ENCODE results near the gene SLC15A1. TPM values are rescaled to one million over a fixed set of nuclear protein-coding genes. Genes with fewer than 3 reads are reported as not detected.

Gene SLC15A1
- polyA plus RNA-seq, 1 donor from 2014 or later: not detected

- Histone ChIP-seq H2AFZ (ENCODE audit: low read depth, low read length) (no peak overlapping the region), H3K27me3 (ENCODE audit: insufficient read depth, low read depth, low read length) (no peaks in the 10 kb centered on the region), H3K36me3 (ENCODE audit: insufficient read depth, low read length) (no peaks in the 10 kb centered on the region), H3K9ac (ENCODE audit: low read length) (no peak overlapping the region), H4K20me1 (ENCODE audit: insufficient read depth) (no peaks in the 10 kb centered on the region), H3F3A (ENCODE audit: insufficient read depth, low read length, poor library complexity, severe bottlenecking) (no peaks in the 10 kb centered on the region), H3K9me2 (ENCODE audit: insufficient read depth, low read length) (no peaks in the 10 kb centered on the region), H3K27ac (ENCODE audit: low read length) (no peak overlapping the region), H3K4me3 (ENCODE audit: low read length) (no peak overlapping the region), H3K9me3 (ENCODE audit: low read length) (no peaks in the 10 kb centered on the region), H3K4me2 (ENCODE audit: low read length) (no peak overlapping the region), H3K79me2 (replicated peaks; ENCODE audit: insufficient read depth, low read length) (no peaks in the 10 kb centered on the region)
- TF ChIP-seq CTCF (IDR thresholded peaks at IDR 0.05; ENCODE audit: poor library complexity, severe bottlenecking) (no peak), EZH2 (IDR thresholded peaks at IDR 0.05; ENCODE audit: borderline replicate concordance, insufficient read depth, low read length, poor library complexity, severe bottlenecking) (no peak), REST (IDR thresholded peaks at IDR 0.05; ENCODE audit: borderline replicate concordance) (no peak), SMC3 (conservative IDR thresholded peaks at IDR 0.05; ENCODE audit: poor library complexity) (no peak), MXI1 (conservative IDR thresholded peaks at IDR 0.05; ENCODE audit: poor library complexity, severe bottlenecking) (no peak), POLR2AphosphoS5 (IDR thresholded peaks at IDR 0.05) (no peak), RAD21 (conservative IDR thresholded peaks at IDR 0.05) (no peak), EP300 (conservative IDR thresholded peaks at IDR 0.05; ENCODE audit: poor library complexity, severe bottlenecking) (no peak), TAF1 (IDR thresholded peaks at IDR 0.05; ENCODE audit: low read depth) (no peak)
These were observed 64.1 kb downstream of the SLC15A1 start for GRCh38 chr13:98688373-98688772.

- Histone ChIP-seq H3K4me3 (ENCODE audit: low read length) (no peak overlapping the region), H3K27ac (ENCODE audit: low read length) (no peak overlapping the region), H3K36me3 (ENCODE audit: insufficient read depth, low read length) (no peaks in the 10 kb centered on the region), H2AFZ (ENCODE audit: low read depth, low read length) (no peak overlapping the region), H3K79me2 (replicated peaks; ENCODE audit: insufficient read depth, low read length) (no peaks in the 10 kb centered on the region), H3K9me2 (ENCODE audit: insufficient read depth, low read length) (no peaks in the 10 kb centered on the region), H3K9me3 (ENCODE audit: low read length) (no peaks in the 10 kb centered on the region), H3K4me2 (ENCODE audit: low read length) (no peak overlapping the region), H3K27me3 (ENCODE audit: insufficient read depth, low read depth, low read length) (no peaks in the 10 kb centered on the region), H4K20me1 (ENCODE audit: insufficient read depth) (no peaks in the 10 kb centered on the region), H3K9ac (ENCODE audit: low read length) (no peak overlapping the region), H3F3A (ENCODE audit: insufficient read depth, low read length, poor library complexity, severe bottlenecking) (no peaks in the 10 kb centered on the region)
- TF ChIP-seq TAF1 (IDR thresholded peaks at IDR 0.05; ENCODE audit: low read depth) (no peak), RAD21 (conservative IDR thresholded peaks at IDR 0.05) (no peak), POLR2AphosphoS5 (IDR thresholded peaks at IDR 0.05) (no peak), REST (IDR thresholded peaks at IDR 0.05; ENCODE audit: borderline replicate concordance) (no peak), MXI1 (conservative IDR thresholded peaks at IDR 0.05; ENCODE audit: poor library complexity, severe bottlenecking) (no peak), CTCF (IDR thresholded peaks at IDR 0.05; ENCODE audit: poor library complexity, severe bottlenecking) (no peak), SMC3 (conservative IDR thresholded peaks at IDR 0.05; ENCODE audit: poor library complexity) (no peak), EP300 (conservative IDR thresholded peaks at IDR 0.05; ENCODE audit: poor library complexity, severe bottlenecking) (no peak), EZH2 (IDR thresholded peaks at IDR 0.05; ENCODE audit: borderline replicate concordance, insufficient read depth, low read length, poor library complexity, severe bottlenecking) (no peak)
These were observed 65.2 kb downstream of the SLC15A1 start for GRCh38 chr13:98687319-98687718.

Data from neural cell (in vitro differentiated cells).